ENCODE results near the gene CDH18.

DNA sequence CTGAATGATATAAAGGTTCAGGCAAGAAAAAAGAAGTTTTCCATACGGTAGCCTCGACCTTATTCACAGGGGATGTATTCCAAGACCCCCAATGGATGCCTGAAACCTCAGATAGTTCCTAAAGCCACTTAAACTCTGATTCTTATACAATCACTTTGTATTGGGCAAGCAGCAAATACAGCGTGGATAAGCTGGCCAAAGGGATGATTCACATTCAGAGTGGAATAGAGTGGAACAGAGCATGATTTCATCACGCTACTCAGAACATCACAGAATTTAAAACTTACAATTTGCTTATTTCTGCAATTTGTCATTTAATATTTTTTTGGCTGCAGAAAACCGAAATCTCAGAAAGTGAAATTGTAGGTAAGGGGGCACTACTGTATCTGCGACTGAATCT, 40.5 kb upstream of the CDH18 start:
- TF ChIP-seq, protein P1, sequence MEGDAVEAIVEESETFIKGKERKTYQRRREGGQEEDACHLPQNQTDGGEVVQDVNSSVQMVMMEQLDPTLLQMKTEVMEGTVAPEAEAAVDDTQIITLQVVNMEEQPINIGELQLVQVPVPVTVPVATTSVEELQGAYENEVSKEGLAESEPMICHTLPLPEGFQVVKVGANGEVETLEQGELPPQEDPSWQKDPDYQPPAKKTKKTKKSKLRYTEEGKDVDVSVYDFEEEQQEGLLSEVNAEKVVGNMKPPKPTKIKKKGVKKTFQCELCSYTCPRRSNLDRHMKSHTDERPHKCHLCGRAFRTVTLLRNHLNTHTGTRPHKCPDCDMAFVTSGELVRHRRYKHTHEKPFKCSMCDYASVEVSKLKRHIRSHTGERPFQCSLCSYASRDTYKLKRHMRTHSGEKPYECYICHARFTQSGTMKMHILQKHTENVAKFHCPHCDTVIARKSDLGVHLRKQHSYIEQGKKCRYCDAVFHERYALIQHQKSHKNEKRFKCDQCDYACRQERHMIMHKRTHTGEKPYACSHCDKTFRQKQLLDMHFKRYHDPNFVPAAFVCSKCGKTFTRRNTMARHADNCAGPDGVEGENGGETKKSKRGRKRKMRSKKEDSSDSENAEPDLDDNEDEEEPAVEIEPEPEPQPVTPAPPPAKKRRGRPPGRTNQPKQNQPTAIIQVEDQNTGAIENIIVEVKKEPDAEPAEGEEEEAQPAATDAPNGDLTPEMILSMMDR (conservative IDR thresholded peaks at IDR 0.05 in 1 of 2, IDR thresholded peaks at IDR 0.05 in 1 of 2; ENCODE audit: low read depth in 1 of 2, low read length in 2 of 2): no peak
- TF ChIP-seq EZH2 (IDR thresholded peaks at IDR 0.05; ENCODE audit: low read length, missing control alignments): no peak

Measured in fibroblast of lung (primary cell).